Measurements from ENCODE around the gene ZNF777.

The ZNF777 gene

GRCh38 chr7:149505551-149505950 is 44.7 kb upstream of the ZNF777 start (continued):
- TF ChIP-seq, protein P1, sequence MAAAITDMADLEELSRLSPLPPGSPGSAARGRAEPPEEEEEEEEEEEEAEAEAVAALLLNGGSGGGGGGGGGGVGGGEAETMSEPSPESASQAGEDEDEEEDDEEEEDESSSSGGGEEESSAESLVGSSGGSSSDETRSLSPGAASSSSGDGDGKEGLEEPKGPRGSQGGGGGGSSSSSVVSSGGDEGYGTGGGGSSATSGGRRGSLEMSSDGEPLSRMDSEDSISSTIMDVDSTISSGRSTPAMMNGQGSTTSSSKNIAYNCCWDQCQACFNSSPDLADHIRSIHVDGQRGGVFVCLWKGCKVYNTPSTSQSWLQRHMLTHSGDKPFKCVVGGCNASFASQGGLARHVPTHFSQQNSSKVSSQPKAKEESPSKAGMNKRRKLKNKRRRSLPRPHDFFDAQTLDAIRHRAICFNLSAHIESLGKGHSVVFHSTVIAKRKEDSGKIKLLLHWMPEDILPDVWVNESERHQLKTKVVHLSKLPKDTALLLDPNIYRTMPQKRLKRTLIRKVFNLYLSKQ (tag by site-specific recombination; IDR thresholded peaks at IDR 0.05; ENCODE audit: borderline replicate concordance) = no peak
- TF ChIP-seq ZBTB1 (tag by site-specific recombination; IDR thresholded peaks at IDR 0.05) (no peak), ZBTB7A (tag by site-specific recombination; IDR thresholded peaks at IDR 0.05; ENCODE audit: low read depth) (no peak), ZNF558 (tag by site-specific recombination; IDR thresholded peaks at IDR 0.05) (no peak)
- TF ChIP-seq, protein P2, sequence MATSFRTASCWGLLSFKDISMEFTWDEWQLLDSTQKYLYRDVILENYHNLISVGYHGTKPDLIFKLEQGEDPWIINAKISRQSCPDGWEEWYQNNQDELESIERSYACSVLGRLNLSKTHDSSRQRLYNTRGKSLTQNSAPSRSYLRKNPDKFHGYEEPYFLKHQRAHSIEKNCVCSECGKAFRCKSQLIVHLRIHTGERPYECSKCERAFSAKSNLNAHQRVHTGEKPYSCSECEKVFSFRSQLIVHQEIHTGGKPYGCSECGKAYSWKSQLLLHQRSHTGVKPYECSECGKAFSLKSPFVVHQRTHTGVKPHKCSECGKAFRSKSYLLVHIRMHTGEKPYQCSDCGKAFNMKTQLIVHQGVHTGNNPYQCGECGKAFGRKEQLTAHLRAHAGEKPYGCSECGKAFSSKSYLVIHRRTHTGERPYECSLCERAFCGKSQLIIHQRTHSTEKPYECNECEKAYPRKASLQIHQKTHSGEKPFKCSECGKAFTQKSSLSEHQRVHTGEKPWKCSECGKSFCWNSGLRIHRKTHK (tag by site-specific recombination; IDR thresholded peaks at IDR 0.05) = no peak

- Histone ChIP-seq H3K4me3 (ENCODE audit: low read depth, low read length) (no peak overlapping the region), H3K36me3 (ENCODE audit: control insufficient read depth in 2 of 2, insufficient read depth in 1 of 2, low read length in 2 of 2) (no peaks in the 10 kb centered on the region), H3K27ac (ENCODE audit: extremely low read depth, low read depth, low read length) (no peak overlapping the region), H3K9me3 (ENCODE audit: control insufficient read depth, insufficient read depth, low read depth, low read length) (no peaks in the 10 kb centered on the region), H3K4me1 (ENCODE audit: control insufficient read depth, insufficient read depth, low read length) (no peaks in the 10 kb centered on the region)
- TF ChIP-seq, protein P3, sequence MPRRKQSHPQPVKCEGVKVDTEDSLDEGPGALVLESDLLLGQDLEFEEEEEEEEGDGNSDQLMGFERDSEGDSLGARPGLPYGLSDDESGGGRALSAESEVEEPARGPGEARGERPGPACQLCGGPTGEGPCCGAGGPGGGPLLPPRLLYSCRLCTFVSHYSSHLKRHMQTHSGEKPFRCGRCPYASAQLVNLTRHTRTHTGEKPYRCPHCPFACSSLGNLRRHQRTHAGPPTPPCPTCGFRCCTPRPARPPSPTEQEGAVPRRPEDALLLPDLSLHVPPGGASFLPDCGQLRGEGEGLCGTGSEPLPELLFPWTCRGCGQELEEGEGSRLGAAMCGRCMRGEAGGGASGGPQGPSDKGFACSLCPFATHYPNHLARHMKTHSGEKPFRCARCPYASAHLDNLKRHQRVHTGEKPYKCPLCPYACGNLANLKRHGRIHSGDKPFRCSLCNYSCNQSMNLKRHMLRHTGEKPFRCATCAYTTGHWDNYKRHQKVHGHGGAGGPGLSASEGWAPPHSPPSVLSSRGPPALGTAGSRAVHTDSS (tag by site-specific recombination; IDR thresholded peaks at IDR 0.05) = no peak
- TF ChIP-seq PRDM1 (tag by site-specific recombination; IDR thresholded peaks at IDR 0.05) = no peak
- no peak for TF ChIP-seq ZNF362 (tag by site-specific recombination; IDR thresholded peaks at IDR 0.05)
- TF ChIP-seq ZNF433 (tag by site-specific recombination; IDR thresholded peaks at IDR 0.05; ENCODE audit: low read depth) = no peak
- TF ChIP-seq KLF9 (tag by site-specific recombination; IDR thresholded peaks at IDR 0.05; ENCODE audit: low read depth) = no peak
- no peak for TF ChIP-seq ZNF324 (tag by site-specific recombination; IDR thresholded peaks at IDR 0.05)
- no peak for TF ChIP-seq ZNF202 (tag by site-specific recombination; IDR thresholded peaks at IDR 0.05; ENCODE audit: borderline replicate concordance)
- TF ChIP-seq ZNF280D (tag by site-specific recombination; IDR thresholded peaks at IDR 0.05) = no peak
- TF ChIP-seq GLI2 (tag by site-specific recombination; IDR thresholded peaks at IDR 0.05; ENCODE audit: borderline replicate concordance, low read depth) = no peak
- POLR2A ChIA-PET = no interaction called here
- CTCF ChIA-PET = interaction anchor here (1.3 kb wide), 1 partner anchor 41 kb away, joined by 3 read pairs; the partner anchor contains the start of gene ZNF777
These were observed 40.8 kb upstream of the ZNF777 start for GRCh38 chr7:149501651-149502050.

DNA sequence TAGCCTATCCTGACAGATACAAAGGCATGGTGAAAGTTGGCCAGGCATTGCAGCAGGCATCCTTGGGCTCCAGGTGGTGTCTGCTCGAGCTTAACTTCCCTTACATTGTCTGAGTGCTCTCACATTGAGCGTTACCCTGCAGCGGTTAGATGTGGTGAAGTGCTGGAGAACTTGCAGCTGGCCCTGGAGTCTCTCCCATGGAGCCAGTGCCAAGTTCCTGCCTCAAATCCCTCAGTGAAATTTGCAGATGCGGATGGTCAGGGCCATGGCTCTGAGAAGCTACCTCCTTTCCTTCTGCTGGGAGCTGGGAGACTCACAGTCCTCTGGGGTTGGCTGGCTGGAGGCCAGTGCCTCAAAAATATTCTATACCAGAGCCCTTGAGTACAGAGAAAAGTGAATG is 40.0 kb upstream of the ZNF777 start:
- Histone ChIP-seq H3K4me1 (ENCODE audit: control insufficient read depth, insufficient read depth, low read length) (0 out of 2 replicates have a peak, but pooled peaks cover 1% of the 10 kb centered on the region), H3K27ac (ENCODE audit: extremely low read depth, low read depth, low read length) (no peak overlapping the region), H3K4me3 (ENCODE audit: low read depth, low read length) (no peak overlapping the region), H3K9me3 (ENCODE audit: control insufficient read depth, insufficient read depth, low read depth, low read length) (no peaks in the 10 kb centered on the region), H3K36me3 (ENCODE audit: control insufficient read depth in 2 of 2, insufficient read depth in 1 of 2, low read length in 2 of 2) (peaks cover 0 to under 1% of the 10 kb centered on the region in 2 experiments; a peak in 1 of 3 replicates)
- POLR2A ChIA-PET = interaction anchor here (0.6 kb wide), 1 partner anchor 34 kb away, joined by 3 read pairs; no protein-coding TSS in a partner anchor
- CTCF ChIA-PET = no interaction called here
- no peak for TF ChIP-seq ZNF311 (tag by site-specific recombination; IDR thresholded peaks at IDR 0.05; ENCODE audit: borderline replicate concordance)
- peak; percentile 40 for TF ChIP-seq ZNF335 (tag by site-specific recombination; conservative IDR thresholded peaks at IDR 0.05)
- no peak for TF ChIP-seq KLF9 (tag by site-specific recombination; IDR thresholded peaks at IDR 0.05; ENCODE audit: low read depth)
